ENCODE results near the gene ACTN4. TPM values are rescaled to one million over a fixed set of nuclear protein-coding genes. Genes with fewer than 3 reads are reported as not detected.

Gene ACTN4
- total and polyA plus RNA-seq, 12 donors: 148 to 773 (median 558) TPM

GRCh38 chr19:38655148-38655824 is 7.8 kb downstream of the ACTN4 start:
- 54 to 62% (median 56%) methylated on average over 5 of the region's 5 CpGs for WGBS, 4 donors
- intact Hi-C loops (cut with DNase I): loop anchor here in 1 of 2 donors (10.0 kb wide), 1 partner anchor 50 kb away; no protein-coding TSS in a partner anchor
- Histone ChIP-seq H3K9me3 (replicated peaks in 1 of 3) (no peaks in the 10 kb centered on the region), H3K4me3 (no peak overlapping the region), H3K27me3 (no peaks in the 10 kb centered on the region), H3K27ac (peak overlapping the region; percentile 70 to 99 (median 95)), H3K4me1 (replicated peaks in 1 of 2) (peaks cover 95 to 100% of the 10 kb centered on the region in 2 donors), H3K36me3 (replicated peaks in 1 of 2) (no peaks in the 10 kb centered on the region)
- TF ChIP-seq CTCF (IDR thresholded peaks at IDR 0.05): no peak
- TF ChIP-seq POLR2A (IDR thresholded peaks at IDR 0.05): no peak
- no peak for DNase-seq

- Histone ChIP-seq H3K9me3 (replicated peaks in 1 of 3) (no peaks in the 10 kb centered on the region), H3K4me3 (no peak overlapping the region), H3K4me1 (replicated peaks in 1 of 2) (peaks cover 93 to 100% of the 10 kb centered on the region in 2 donors), H3K27me3 (no peaks in the 10 kb centered on the region), H3K36me3 (replicated peaks in 1 of 2) (no peaks in the 10 kb centered on the region), H3K27ac (peak overlapping the region; percentile 70 to 99 (median 95))
- WGBS, 4 donors: 47 to 65% (median 55%) methylated on average over 7 of the region's 7 CpGs
- peak in 1 of 7 donors; percentile 57 for DNase-seq
- intact Hi-C loops (cut with DNase I): loop anchor here in 1 of 2 donors (10.0 kb wide), 1 partner anchor 48 kb away; no protein-coding TSS in a partner anchor
- TF ChIP-seq POLR2A (IDR thresholded peaks at IDR 0.05) (peak in 1 of 2 donors; percentile 2), CTCF (IDR thresholded peaks at IDR 0.05) (no peak)
These were observed 8.9 kb downstream of the ACTN4 start for GRCh38 chr19:38656171-38656981.

- DNase-seq: peak in 3 of 7 donors; percentile 51 to 60 (median 60)
- Histone ChIP-seq H3K9me3 (replicated peaks in 1 of 3) (no peaks in the 10 kb centered on the region), H3K36me3 (replicated peaks in 1 of 2) (no peaks in the 10 kb centered on the region), H3K4me1 (replicated peaks in 1 of 2) (peaks cover 90 to 100% of the 10 kb centered on the region in 2 donors), H3K27ac (peak overlapping the region; percentile 66 to 99 (median 95)), H3K27me3 (no peaks in the 10 kb centered on the region), H3K4me3 (no peak overlapping the region)
- TF ChIP-seq CTCF (IDR thresholded peaks at IDR 0.05) (no peak), POLR2A (IDR thresholded peaks at IDR 0.05) (peak in 1 of 2 donors; percentile 18)
- 23 to 28% (median 26%) methylated on average over 8 of the region's 8 CpGs for WGBS, 4 donors
- intact Hi-C loops (cut with DNase I): loop anchor here in 1 of 2 donors (10.0 kb wide), 1 partner anchor 47 kb away; no protein-coding TSS in a partner anchor
These were observed 10.3 kb downstream of the ACTN4 start for GRCh38 chr19:38657633-38658222.
